Measurements from ENCODE around the gene OMD. TPM values are rescaled to one million over a fixed set of nuclear protein-coding genes. Genes with fewer than 3 reads are reported as not detected.

The OMD gene
- total and polyA plus RNA-seq, 7 donors, result 1.0 to 23.9 (median 11.4) TPM; not detected in 1

DNA sequence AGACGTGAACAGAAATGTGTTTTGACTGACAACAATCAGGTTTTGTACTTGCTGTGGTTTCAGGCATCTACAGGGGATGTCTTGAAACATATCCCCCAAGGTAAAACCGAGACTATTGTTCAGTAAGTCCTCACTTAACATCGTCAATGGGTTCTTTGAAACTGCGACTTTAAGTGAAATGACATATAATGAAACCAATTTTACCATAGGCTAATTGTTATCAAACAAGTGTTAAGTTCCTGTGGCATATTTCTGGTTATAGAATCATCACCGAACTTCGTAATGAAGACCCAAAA lies 16.4 kb upstream of the OMD start:
- H3K27me3 ChIP-seq, result no peaks in the 10 kb centered on the region
- peaks cover 0 to 6% (median 2%) of the 10 kb centered on the region in 4 donors for H3K4me1 ChIP-seq
- no peak overlapping the region for H3K4me3 ChIP-seq
- H3K27ac ChIP-seq, result no peak overlapping the region
- H3K9me3 ChIP-seq, result no peaks in the 10 kb centered on the region
- H3K36me3 ChIP-seq, result no peaks in the 10 kb centered on the region
- TF ChIP-seq POLR2AphosphoS5 (IDR thresholded peaks at IDR 0.05) (no peak), POLR2A (IDR thresholded peaks at IDR 0.05) (no peak), EP300 (IDR thresholded peaks at IDR 0.05) (no peak), CTCF (IDR thresholded peaks at IDR 0.05) (no peak)
- intact Hi-C loops (cut with DNase I), result loop anchor here (5.0 kb wide), 1 partner anchor 192 kb away; no protein-coding TSS in a partner anchor
- 79 to 86% methylated on average over 6 of the region's 6 CpGs for WGBS, 2 donors
- no peak for DNase-seq

GRCh38 chr9:92439921-92440750 lies 15.9 kb upstream of the OMD start:
- DNase-seq, result no peak
- no peaks in the 10 kb centered on the region for H3K27me3 ChIP-seq
- intact Hi-C loops (cut with DNase I), result loop anchor here (1.0 to 10.0 kb wide), 3 partner anchors 98 to 295 kb away; no protein-coding TSS in a partner anchor
- TF ChIP-seq POLR2AphosphoS5 (IDR thresholded peaks at IDR 0.05) (no peak), CTCF (IDR thresholded peaks at IDR 0.05) (no peak), EP300 (IDR thresholded peaks at IDR 0.05) (no peak), POLR2A (IDR thresholded peaks at IDR 0.05) (no peak)
- 88 to 89% methylated on average over 5 of the region's 5 CpGs for WGBS, 2 donors
- no peaks in the 10 kb centered on the region for H3K36me3 ChIP-seq
- H3K9me3 ChIP-seq, result no peaks in the 10 kb centered on the region
- no peak overlapping the region for H3K4me3 ChIP-seq
- H3K4me1 ChIP-seq, result peaks cover 0 to 6% (median 2%) of the 10 kb centered on the region in 4 donors
- H3K27ac ChIP-seq, result no peak overlapping the region

GRCh38 chr9:92438900-92439526 lies 14.7 kb upstream of the OMD start:
- no peak overlapping the region for H3K4me3 ChIP-seq
- no peaks in the 10 kb centered on the region for H3K9me3 ChIP-seq
- H3K27me3 ChIP-seq, result no peaks in the 10 kb centered on the region
- DNase-seq, result no peak
- no peak overlapping the region for H3K27ac ChIP-seq
- H3K4me1 ChIP-seq, result peaks cover 0 to 6% (median 2%) of the 10 kb centered on the region in 4 donors
- TF ChIP-seq POLR2A (IDR thresholded peaks at IDR 0.05) (no peak), CTCF (IDR thresholded peaks at IDR 0.05) (peak; percentile 7 to 48 (median 22))
- intact Hi-C loops (cut with DNase I), result loop anchor here (1.0 to 10.0 kb wide), 2 partner anchors 97 to 294 kb away; no protein-coding TSS in a partner anchor
- H3K36me3 ChIP-seq, result no peaks in the 10 kb centered on the region
- WGBS, 2 donors, result 86 to 89% methylated on average over 5 of the region's 5 CpGs

GRCh38 chr9:92435263-92435662 lies 11.0 kb upstream of the OMD start:
- H3K27ac ChIP-seq, result no peak overlapping the region

DNA sequence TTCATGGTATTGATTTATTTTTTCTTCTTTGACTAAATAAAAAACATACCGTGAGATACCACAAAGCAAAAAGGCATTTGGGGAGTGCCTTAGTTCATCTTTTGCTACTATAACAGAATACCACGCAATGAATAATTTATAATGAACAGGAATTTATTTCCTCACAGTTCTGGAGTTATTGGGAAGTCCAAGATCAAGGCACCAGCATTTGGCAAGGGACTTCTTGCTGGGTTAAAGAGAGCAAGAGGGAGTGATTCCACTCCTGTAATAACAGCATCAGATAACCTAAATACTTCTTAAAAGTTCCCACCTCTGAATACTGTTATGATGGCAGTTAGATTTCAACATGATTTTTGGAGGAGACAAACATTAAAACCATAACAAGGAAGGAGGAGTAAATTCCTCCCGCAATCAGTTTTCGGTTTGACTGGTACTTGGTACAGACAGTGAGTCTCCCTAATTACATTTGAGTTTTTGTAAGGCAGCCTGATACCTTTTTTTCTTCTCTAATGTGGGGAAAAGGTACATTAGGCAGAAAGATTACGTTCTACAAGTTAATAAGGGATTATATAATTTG lies 8.8 kb upstream of the OMD start:
- Histone ChIP-seq H3K27ac (peak overlapping the region in 1 of 4 donors; percentile 21), H3K9me3 (no peaks in the 10 kb centered on the region), H3K4me1 (no peaks in the 10 kb centered on the region), H3K4me3 (no peak overlapping the region), H3K27me3 (no peaks in the 10 kb centered on the region), H3K36me3 (no peaks in the 10 kb centered on the region)
- TF ChIP-seq POLR2A (IDR thresholded peaks at IDR 0.05), result no peak
- no peak for TF ChIP-seq POLR2AphosphoS5 (IDR thresholded peaks at IDR 0.05)
- TF ChIP-seq EP300 (IDR thresholded peaks at IDR 0.05), result no peak
- no peak for TF ChIP-seq CTCF (IDR thresholded peaks at IDR 0.05)
- no peak for DNase-seq
- 92 to 96% methylated on average over 5 of the region's 5 CpGs for WGBS, 2 donors
- intact Hi-C loops (cut with DNase I), result loop anchor here (10.0 kb wide), 1 partner anchor 288 kb away; no protein-coding TSS in a partner anchor

More at GRCh38 chr9:92435263-92435662, 11.0 kb upstream of the OMD start:
- no peak for TF ChIP-seq POLR2A (IDR thresholded peaks at IDR 0.05)
- H3K4me1 ChIP-seq, result peaks cover 0 to 6% (median 2%) of the 10 kb centered on the region in 4 donors
- no peaks in the 10 kb centered on the region for H3K27me3 ChIP-seq
- intact Hi-C loops (cut with DNase I), result loop anchor here (10.0 kb wide), 1 partner anchor 290 kb away; no protein-coding TSS in a partner anchor
- no peaks in the 10 kb centered on the region for H3K9me3 ChIP-seq
- H3K36me3 ChIP-seq, result no peaks in the 10 kb centered on the region
- 81 to 88% methylated on average over 1 of the region's 1 CpG for WGBS, 2 donors
- DNase-seq, result no peak
- H3K4me3 ChIP-seq, result no peak overlapping the region

Data from sigmoid colon (tissue), 7 donors.